ENCODE measurements around the gene YY1AP1. TPM values are rescaled to one million over a fixed set of nuclear protein-coding genes. Genes with fewer than 3 reads are reported as not detected.
"Not testable (repeated sequence)": the region's sequence is repeated elsewhere in the genome, so short reads cannot be mapped to it uniquely, and the experiment has no call there.

YY1AP1 gene
- total RNA-seq, 1 donor from 2014 or later, result 42.3 TPM

DNA sequence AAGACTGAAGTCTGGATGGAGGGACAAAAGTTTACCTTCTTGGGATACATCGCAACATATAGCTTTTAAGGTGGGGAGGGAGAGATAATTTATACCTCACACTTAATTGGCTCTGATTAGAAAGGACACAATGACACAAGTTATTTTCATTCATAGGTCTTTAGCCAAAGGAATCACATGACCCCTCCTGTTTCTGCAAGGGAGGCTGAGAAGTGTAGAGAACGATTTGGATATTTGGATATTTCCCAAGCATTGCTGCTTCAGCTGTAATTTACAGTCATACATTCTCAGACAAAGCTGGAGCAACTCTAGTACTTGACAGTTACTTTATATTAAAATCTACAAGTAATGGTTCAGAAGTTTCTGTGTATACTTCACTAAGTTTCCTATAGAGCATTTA is 24.5 kb upstream of the YY1AP1 start:
- no peaks in the 10 kb centered on the region for H3K4me1 ChIP-seq (ENCODE audit: insufficient read depth, low read length)
- Mint-ChIP-seq H3K36me3 (ENCODE audit: low read depth, unreplicated experiment) (peaks cover 10% of the 10 kb centered on the region), H3K27me3 (ENCODE audit: low read depth, unreplicated experiment) (no peaks in the 10 kb centered on the region), H3K9me3 (ENCODE audit: unreplicated experiment) (no peaks in the 10 kb centered on the region), H3K27ac (ENCODE audit: unreplicated experiment) (no peak overlapping the region), H3K4me1 (ENCODE audit: low read depth, unreplicated experiment) (no peaks in the 10 kb centered on the region), H3K4me3 (ENCODE audit: unreplicated experiment) (no peak overlapping the region)
- H3K79me2 ChIP-seq (ENCODE audit: insufficient read depth, low read length), result peaks cover 28% of the 10 kb centered on the region
- FAIRE-seq (no peak), DNase-seq (ENCODE audit: low read depth) (no peak)
- TF ChIP-seq, protein P1, sequence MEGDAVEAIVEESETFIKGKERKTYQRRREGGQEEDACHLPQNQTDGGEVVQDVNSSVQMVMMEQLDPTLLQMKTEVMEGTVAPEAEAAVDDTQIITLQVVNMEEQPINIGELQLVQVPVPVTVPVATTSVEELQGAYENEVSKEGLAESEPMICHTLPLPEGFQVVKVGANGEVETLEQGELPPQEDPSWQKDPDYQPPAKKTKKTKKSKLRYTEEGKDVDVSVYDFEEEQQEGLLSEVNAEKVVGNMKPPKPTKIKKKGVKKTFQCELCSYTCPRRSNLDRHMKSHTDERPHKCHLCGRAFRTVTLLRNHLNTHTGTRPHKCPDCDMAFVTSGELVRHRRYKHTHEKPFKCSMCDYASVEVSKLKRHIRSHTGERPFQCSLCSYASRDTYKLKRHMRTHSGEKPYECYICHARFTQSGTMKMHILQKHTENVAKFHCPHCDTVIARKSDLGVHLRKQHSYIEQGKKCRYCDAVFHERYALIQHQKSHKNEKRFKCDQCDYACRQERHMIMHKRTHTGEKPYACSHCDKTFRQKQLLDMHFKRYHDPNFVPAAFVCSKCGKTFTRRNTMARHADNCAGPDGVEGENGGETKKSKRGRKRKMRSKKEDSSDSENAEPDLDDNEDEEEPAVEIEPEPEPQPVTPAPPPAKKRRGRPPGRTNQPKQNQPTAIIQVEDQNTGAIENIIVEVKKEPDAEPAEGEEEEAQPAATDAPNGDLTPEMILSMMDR (IDR thresholded peaks at IDR 0.05; ENCODE audit: insufficient read depth, low read depth, low read length), result no peak
- no peak for TF ChIP-seq EZH2 (IDR thresholded peaks at IDR 0.05; ENCODE audit: insufficient read depth, low read length)
- no peak overlapping the region for H3K4me2 ChIP-seq (ENCODE audit: low read length)
- H3K27ac ChIP-seq (ENCODE audit: low read depth, low read length), result no peak overlapping the region
- peaks cover 4% of the 10 kb centered on the region for H3K36me3 ChIP-seq (ENCODE audit: insufficient read depth, low read length)
- H3K9me3 ChIP-seq (ENCODE audit: insufficient read depth, low read depth, low read length), result no peaks in the 10 kb centered on the region
- H3K9ac ChIP-seq (ENCODE audit: low read length), result no peak overlapping the region
- H4K20me1 ChIP-seq (ENCODE audit: insufficient read depth, low read length), result peaks cover 30% of the 10 kb centered on the region
- H2AFZ ChIP-seq (ENCODE audit: low read depth, low read length), result no peak overlapping the region
- no peak overlapping the region for H3K4me3 ChIP-seq (ENCODE audit: insufficient read depth, low read depth, low read length)
- no peaks in the 10 kb centered on the region for H3K27me3 ChIP-seq (ENCODE audit: insufficient read depth, low read length)

DNA sequence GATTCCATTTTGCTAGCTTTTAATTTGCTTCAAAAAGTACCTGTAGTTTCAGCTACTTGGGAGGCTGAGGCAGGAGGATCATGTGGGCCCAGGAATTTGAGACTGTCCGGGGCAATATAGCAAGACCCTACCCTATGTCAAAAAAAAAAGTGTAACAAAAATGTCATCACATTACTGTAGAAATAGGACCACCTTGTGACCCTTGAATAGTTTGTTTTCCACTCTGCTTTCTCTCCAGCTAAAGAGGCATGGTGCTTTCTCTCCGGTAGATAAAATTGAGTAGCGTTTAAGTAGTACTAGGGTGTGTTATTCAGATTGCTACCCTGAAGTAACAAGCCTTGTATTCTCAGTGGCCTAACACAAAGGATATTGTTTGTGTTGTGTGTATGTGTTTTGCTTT is 24.1 kb upstream of the YY1AP1 start:
- TF ChIP-seq, protein P1 (IDR thresholded peaks at IDR 0.05; ENCODE audit: insufficient read depth, low read depth, low read length), result peak; percentile 14
- H3K36me3 Mint-ChIP-seq (ENCODE audit: low read depth, unreplicated experiment), result peaks cover 10% of the 10 kb centered on the region
- not testable (repeated sequence) for H3K4me1 ChIP-seq (ENCODE audit: insufficient read depth, low read length); H2AFZ ChIP-seq (ENCODE audit: low read depth, low read length); H3K27me3 Mint-ChIP-seq (ENCODE audit: low read depth, unreplicated experiment); H3K9ac ChIP-seq (ENCODE audit: low read length); H3K27ac Mint-ChIP-seq (ENCODE audit: unreplicated experiment); H3K27me3 ChIP-seq (ENCODE audit: insufficient read depth, low read length); H3K4me1 Mint-ChIP-seq (ENCODE audit: low read depth, unreplicated experiment); H3K27ac ChIP-seq (ENCODE audit: low read depth, low read length); H3K4me3 Mint-ChIP-seq (ENCODE audit: unreplicated experiment); FAIRE-seq; H3K9me3 Mint-ChIP-seq (ENCODE audit: unreplicated experiment); H3K4me3 ChIP-seq (ENCODE audit: insufficient read depth, low read depth, low read length); DNase-seq (ENCODE audit: low read depth); H3K36me3 ChIP-seq (ENCODE audit: insufficient read depth, low read length); H3K4me2 ChIP-seq (ENCODE audit: low read length); H3K9me3 ChIP-seq (ENCODE audit: insufficient read depth, low read depth, low read length)
- Histone ChIP-seq H4K20me1 (ENCODE audit: insufficient read depth, low read length) (peaks cover 30% of the 10 kb centered on the region), H3K79me2 (ENCODE audit: insufficient read depth, low read length) (peaks cover 33% of the 10 kb centered on the region)

DNA sequence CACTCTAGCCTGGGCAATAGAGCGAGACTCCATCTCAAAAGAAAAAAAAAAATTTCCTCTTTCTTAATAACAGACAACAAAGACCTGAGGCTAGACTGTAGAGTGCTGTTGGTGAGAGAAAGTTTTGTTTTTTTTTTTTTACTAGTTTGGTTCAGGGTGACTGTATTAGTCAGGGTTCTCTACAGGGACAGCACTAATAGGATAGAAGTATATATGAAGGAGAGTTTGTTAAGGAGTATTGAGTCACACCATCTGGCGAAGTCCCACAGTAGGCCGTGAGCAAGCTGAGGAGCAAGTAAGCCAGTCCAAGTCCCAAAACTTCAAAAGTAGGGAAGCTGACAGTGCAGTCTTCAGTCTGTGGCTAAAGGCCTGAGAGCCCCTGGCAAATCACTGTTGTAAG is 22.9 kb upstream of the YY1AP1 start:
- H3K9ac ChIP-seq (ENCODE audit: low read length); H3K4me3 ChIP-seq (ENCODE audit: insufficient read depth, low read depth, low read length); H2AFZ ChIP-seq (ENCODE audit: low read depth, low read length); H3K36me3 ChIP-seq (ENCODE audit: insufficient read depth, low read length); H3K36me3 Mint-ChIP-seq (ENCODE audit: low read depth, unreplicated experiment); H3K27me3 ChIP-seq (ENCODE audit: insufficient read depth, low read length); H3K4me3 Mint-ChIP-seq (ENCODE audit: unreplicated experiment); DNase-seq (ENCODE audit: low read depth); H3K9me3 ChIP-seq (ENCODE audit: insufficient read depth, low read depth, low read length); H3K4me1 ChIP-seq (ENCODE audit: insufficient read depth, low read length); H3K27me3 Mint-ChIP-seq (ENCODE audit: low read depth, unreplicated experiment); H3K27ac Mint-ChIP-seq (ENCODE audit: unreplicated experiment); H3K9me3 Mint-ChIP-seq (ENCODE audit: unreplicated experiment); H3K27ac ChIP-seq (ENCODE audit: low read depth, low read length); FAIRE-seq; H3K4me2 ChIP-seq (ENCODE audit: low read length); H3K4me1 Mint-ChIP-seq (ENCODE audit: low read depth, unreplicated experiment): not testable (repeated sequence)
- peaks cover 43% of the 10 kb centered on the region for H3K79me2 ChIP-seq (ENCODE audit: insufficient read depth, low read length)
- peaks cover 29% of the 10 kb centered on the region for H4K20me1 ChIP-seq (ENCODE audit: insufficient read depth, low read length)
